HepG2 (cell line): ENCODE measurements around the gene PCDH10.

Source experiments
- FLYWCH1 ChIP-seq: sonication (generic); formaldehyde crosslinking; IDR thresholded peaks from 2 replicates; pipeline ENCODE4 v1.8.1; 2023; ENCODE audit warnings: mild to moderate bottlenecking, missing genetic modification reagents
- FOXM1 ChIP-seq: sonication (generic); formaldehyde crosslinking; IDR thresholded peaks from 2 replicates; pipeline ENCODE4 v1.5.0; 2020; ENCODE audit warnings: missing genetic modification reagents
- NFRKB ChIP-seq: fragments of 450-650 bp; IDR thresholded peaks from 2 replicates; pipeline ENCODE4 v1.6.1; 2017
- POLR2A ChIP-seq, 2 experiments: IDR thresholded peaks; 2 replicates each; pipeline ENCODE4 v1.6.1; 2011; ENCODE audit warnings: low read depth in 2 of 2, low read length in 2 of 2, mild to moderate bottlenecking in 1 of 2, moderate library complexity in 1 of 2; ENCODE audit not compliant: insufficient read depth in 1 of 2

GRCh38 chr4:133178956-133179355 lies 29.9 kb downstream of the PCDH10 start:
- TF ChIP-seq POLR2A (IDR thresholded peaks at IDR 0.05; ENCODE audit: insufficient read depth in 1 of 2, low read depth in 2 of 2, low read length in 2 of 2) = no peak
- TF ChIP-seq FLYWCH1 (CRISPR knock-in tag) = no peak
- TF ChIP-seq FOXM1 = no peak
- TF ChIP-seq NFRKB = no peak
